DMS153 treated with DMSO at 0.1 percent for 48 hours (cell line): ENCODE data around the gene IER3.

Experiments
- DNase-seq: peaks from one replicate; lab custom pipeline; 2025; ENCODE audit not compliant: unreplicated experiment; lab: John Stamatoyannopoulos, UW

The IER3 gene

DNA sequence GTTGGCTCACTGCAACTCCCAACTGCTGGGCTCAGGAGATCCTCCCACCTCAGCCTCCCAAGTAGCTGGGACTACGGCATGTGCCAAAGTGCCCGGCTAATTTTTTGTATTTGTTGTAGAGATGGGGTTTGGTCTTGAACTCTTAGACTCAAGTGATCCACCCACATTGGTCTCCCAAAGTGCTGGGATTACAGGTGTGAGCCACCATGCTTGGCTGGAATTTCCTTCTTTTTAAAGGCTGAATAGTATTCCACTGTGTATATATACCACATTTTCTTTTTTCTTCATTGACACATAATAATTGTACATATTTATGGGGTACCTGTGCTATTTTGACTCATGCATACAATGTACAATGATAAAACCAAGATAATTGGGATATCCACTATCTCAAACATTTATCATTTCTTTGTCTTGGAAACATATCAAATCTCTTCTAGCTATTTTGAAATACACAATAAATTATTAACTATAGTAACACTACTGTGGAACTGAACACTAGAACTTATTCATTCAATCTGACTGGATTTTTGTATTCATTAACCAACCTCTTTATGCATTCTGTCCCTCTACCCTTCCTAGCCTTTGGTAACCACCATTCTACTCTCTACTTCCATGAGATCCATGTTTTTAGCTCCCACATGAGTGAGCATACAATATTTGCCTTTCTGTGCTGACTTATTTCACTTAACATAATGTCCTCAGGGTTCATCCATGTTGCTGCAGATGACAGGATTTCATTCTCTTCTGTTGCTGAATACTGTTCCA, 35.1 kb downstream of the IER3 start:
- DNase-seq: no peak

DNA sequence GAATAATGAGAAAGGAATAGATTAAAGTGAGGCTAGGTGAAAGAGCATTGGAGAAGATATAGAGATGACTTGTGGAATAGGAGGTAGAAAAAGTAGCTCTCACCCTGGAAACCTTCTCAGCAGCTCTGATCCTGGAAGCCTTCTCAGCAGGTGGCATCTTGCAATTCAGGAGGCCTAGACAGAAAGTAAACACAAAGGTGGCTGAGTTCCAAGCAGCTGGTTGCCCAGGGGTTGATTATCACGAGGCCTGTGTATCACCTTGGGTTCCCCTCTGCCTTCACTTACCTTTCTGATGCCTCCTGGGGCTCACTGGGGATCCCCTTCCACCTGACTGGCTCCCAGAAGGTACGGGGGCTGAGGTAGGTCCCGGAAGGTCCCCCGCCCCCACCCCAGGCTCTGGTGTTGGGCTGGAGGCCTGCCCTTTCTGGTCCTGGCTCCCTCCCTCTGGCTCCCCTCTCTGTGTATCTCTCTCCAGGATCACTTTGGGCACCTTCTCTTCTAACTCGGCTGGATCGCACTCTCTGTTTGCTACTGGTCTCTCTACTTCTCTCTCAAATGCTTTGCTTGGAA, 37.0 kb downstream of the IER3 start:
- DNase-seq: peak; percentile 62

DNA sequence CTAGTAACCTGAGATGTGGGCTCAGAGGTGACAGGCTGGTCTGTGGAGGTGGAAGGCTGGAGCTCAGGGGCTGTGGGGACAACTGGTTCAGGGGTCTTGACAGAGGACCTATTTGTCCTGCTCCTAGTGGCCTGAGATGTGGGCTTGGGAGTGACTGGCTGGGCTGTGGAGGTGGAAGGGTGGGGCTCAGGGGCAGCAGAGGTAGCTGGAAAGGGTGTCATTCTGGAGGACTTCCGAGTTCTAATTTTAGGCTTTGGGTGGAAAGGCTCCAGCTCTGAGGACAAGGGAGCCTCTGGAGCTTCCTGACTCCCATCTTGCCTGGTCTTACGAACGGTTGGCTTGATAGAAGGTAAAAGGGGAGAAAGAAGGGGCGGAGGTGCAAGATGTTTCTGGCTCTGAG, 38.7 kb downstream of the IER3 start:
- DNase-seq: no peak

DNA sequence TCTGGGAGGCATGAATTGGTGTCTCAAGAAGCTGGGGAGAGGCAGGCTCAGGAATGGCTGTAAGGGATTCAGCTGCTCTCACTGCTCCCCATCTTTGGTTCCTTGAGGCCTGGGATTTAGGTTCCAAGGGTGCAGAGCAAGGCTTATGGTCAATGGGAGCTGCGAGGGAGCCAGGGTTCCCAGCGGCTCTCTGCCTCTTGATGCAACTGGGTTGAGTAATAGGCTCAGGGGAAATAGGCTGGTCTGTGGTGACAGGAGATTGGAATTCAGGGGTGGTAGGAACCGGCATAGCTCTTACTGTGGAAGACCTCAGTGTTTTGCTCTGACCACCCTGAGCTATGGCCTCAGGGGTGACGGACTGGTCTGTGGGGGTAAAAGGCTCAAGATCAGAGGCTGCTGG, 40.5 kb downstream of the IER3 start:
- DNase-seq: no peak

DNA sequence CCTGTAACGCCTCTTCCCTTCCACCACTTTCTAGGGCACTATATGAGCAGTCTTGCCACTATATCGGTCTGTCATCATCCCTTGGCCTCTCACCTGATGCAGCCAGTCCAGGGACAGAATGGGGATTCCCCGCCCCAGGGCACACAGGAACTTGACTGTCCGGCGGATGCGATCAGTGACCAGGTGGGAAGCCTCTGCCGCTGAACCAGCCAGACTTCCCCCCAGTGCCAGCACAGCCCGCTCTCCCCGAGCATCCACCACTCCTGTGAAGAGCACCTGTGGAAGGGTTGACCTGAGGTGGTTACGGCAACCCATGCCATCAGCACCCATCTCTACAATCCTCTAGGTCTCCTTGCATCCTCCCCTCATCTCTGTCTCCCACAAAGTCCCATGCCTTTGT, 41.3 kb downstream of the IER3 start:
- DNase-seq: no peak

DNA sequence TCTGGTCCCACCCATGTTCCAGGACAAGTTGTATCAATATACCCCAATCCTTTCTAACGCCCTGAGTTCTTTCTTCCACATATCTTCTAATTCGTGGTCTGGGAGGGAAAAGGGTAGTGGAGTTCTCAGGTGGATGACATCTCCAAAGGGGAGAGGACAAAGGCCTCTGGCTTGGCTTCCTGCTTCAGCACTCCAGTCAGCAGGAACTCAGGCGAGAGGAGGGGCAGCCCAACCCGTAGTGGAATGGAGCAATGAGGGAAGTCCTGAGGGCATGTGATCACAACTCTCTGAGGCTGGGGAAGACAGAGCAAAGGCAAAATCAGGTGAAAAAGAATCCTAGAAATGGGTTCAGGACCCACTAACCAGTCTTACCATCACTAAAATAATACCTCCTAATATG, 44.0 kb downstream of the IER3 start:
- no peak for DNase-seq

DNA sequence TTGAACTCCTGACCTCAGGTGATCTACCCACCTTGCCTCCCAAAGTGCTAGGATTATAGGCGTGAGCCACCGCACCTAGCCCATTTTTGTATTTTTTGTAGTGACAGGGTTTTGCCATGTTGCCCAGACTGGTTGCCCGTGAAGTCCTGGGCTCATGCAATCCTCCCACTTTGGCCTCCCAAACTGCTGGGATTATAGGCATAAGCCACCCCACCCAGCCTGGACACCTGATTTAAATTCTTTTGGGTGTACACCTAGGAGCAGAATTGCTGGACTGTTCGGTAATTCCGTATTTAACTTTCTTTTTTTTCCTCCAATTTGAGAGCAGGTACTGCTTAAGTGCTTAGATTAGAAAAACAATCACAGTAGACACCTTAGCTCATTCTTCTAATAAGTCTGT, 47.9 kb downstream of the IER3 start:
- no peak for DNase-seq
